Fibroblast of skin of right quadriceps (primary cell): ENCODE results near the gene POTEF.
"Not testable (repeated sequence)": the region's sequence is repeated elsewhere in the genome, so short reads cannot be mapped to it uniquely, and the experiment has no call there.

Experiments used
- DNase-seq: peaks from one replicate; pipeline ENCODE4 v3.0.0-alpha.2; 2013

POTEF gene

DNA sequence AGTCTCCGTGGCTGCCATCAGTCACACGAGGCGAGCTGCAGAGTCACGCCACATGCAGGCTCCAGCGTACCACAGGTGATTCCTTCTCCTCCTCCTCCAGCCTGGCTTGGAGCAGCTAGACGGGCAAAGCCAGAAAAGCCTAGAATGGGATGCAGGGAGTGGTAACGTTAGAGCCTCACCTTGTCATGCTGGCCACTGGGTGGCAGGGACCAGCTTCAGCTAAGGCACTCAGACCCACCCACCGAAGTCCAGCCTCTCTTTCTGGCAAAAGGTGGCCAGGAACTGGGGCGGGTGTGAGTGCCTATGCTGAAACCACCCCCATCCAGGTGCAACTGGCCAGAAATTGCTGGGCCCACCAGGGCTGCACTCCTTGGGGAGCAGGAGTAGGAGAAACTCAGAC lies 1.3 kb downstream of the POTEF start:
- not testable (repeated sequence) for DNase-seq

DNA sequence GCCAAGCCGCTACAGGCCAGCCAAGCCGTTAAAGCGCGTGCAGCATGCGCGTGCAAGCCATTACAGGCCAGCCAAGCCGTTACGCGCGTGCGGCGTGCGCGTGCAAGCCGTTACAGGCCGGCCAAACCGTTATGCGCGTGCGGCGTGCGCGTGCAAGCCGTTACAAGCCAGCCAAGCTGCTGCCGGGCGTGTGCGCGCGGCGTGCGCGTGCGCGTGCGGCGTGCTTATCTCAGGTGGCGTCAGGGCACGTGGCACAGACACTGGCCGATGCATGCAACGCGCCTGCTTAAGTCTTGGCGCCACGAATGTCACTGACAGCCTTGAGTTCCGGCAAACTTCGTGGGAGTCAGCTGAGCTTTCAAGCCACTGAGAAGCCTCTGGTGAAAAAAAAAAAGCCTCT lies 8.1 kb downstream of the POTEF start:
- not testable (repeated sequence) for DNase-seq

DNA sequence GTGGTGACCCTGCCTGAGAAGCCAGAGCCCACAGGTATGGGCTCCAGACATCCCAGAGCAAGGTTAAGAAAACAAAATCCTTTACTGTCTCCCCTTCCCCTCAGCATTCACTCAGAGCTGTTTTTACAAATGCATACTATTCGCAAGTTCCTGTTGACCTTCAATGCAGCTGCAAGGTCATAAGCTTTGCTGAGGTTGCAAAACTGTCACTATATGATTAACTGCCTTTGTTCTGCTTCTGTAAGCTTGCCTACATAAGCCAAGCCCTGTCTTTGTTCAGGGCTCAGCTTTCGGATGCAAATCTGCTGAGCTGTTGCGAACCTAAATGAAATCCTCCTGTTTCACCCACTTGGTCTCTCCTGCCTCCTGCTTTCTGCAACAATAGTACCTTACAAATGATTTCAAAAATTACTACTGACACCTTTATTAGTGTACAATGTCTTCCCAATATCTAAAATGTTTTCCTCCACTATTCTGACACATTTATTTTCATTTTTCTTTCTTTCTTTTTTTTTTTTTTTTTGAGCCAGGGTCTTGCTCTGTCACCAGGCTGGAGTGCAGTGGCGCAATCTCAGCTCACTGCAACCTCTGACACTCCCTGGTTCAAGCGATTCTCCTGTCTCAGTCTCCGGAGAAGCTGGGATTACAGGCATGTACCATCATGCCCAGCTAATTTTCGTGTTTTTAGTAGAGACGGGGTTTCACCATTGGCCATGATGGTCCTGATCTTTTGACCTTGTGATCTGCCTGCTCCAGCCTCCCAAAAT lies 26.2 kb downstream of the POTEF start:
- DNase-seq, result not testable (repeated sequence)

DNA sequence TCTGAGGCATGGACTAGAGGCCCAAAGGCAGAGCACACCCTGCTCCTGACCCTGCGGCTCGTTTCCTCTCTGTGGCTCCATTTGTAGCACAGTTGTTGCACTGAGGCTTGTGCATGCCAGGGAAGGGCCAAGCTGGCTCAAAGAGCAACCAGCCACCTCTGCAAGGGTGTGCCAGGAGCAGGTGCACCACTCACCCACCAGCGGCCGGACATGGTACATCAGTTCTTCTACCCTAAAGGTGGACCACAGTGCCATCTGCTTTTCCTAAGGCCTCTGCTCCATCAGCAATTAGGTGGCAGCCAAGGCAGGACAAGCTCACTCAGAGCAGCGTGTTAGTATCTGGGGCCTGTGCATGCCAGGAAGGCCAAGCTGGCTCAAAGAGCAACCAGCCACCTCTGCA lies 66.4 kb downstream of the POTEF start:
- not testable (repeated sequence) for DNase-seq

DNA sequence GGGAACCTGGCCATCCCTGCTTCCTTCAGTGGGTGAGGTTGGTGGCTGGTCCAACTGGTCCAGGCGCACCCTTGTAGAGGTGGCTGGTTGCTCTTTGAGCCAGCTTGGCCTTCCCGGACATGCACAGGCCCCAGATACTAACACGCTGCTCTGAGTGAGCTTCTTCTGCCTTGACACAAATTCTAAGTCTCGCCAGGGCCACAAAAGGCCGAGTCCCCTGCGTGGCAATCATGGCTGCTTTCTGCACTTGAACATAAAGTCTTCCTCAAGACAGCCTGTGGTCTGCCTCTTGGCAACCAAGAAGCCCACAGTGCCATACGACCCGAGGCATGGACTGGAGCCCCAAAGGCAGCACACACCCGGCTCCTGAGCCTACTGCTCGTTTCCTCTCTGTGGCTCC lies 69.0 kb downstream of the POTEF start:
- not testable (repeated sequence) for DNase-seq

DNA sequence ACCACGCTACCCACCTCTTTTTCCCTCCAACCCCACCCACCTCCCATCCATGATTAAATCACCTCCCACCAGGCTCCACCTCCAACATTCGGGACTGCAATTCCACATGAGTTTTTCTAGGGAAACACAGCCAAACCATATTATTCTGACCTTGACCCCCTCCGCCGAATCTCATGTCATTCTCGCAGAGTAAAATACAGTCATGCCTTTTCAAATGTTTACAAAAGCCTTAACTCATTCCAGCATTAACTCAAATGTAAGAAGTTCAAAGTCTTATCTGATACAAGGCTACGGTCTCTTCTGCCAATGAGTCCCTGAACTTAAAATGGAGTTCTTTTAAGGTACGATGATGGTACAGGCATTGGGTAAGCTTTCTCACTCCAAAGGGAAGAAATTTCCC lies 72.7 kb downstream of the POTEF start:
- DNase-seq, result not testable (repeated sequence)

DNA sequence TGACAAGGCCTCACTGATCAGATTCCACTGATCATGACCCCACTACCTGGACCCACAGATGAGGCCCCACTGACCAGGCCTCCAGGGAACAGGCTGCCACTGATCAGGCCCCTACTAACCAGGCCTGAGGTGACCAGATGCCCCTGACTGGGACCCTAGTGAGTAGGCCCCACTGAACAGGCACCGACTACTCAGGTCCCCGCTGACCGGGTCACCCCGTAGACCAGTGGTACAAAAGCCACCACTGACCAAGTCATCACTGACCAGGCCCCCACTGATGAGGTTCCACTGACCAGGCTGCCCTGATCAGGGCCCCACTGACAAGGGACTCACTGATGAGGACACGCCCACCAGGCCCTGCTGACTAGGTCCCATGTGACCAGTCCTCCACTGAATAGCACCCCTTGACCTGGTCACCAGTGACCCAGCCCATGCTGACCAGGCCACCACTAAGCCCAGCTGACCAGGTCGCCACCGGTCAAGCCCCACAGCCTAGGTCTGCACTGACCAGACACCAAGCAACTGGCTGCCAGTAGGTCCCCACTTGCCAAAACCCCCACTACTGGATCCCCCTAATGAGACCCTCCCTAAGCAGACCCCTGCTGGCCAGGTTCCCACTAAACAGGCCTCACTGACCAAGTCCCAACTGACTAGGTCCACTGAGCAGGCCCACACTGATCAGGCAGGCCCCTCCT lies 75.7 kb downstream of the POTEF start:
- not testable (repeated sequence) for DNase-seq

DNA sequence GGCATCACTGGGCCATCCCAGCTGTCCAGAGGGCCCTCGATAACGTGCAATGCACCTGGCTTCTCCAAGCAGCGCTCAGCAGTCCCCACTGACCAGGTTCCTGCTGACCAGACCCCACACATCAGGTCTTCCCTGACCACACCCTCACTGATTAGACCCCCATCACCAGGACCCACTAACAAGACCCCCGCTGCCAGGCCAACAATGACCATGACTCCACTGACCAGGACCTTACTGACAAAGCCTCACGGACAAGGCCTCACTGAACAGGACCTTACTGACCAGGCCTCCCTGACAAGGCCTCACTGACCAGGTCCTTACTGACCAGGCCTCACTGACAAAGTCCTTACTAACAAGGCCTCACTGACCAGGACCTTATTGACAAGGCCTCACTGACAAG lies 76.6 kb downstream of the POTEF start:
- DNase-seq, result not testable (repeated sequence)

DNA sequence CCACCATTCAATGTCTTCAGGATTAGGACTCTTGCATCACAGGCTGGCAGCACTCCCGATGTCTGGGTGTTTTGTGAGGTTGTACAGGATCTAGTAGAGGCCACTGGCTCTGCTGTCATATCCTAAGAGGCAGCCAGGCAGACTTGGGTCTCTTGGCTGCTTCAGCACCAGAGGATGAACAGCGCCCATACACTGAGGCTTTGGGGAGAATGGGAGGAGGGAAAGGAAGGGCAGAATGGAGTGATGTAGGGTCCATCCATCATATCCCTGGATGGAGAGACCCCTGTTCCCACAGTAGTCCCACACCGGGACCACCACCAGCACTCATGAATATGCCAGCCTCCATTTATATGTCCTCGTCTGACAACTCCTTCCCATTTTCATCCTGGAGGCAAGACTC lies 80.6 kb downstream of the POTEF start:
- not testable (repeated sequence) for DNase-seq

DNA sequence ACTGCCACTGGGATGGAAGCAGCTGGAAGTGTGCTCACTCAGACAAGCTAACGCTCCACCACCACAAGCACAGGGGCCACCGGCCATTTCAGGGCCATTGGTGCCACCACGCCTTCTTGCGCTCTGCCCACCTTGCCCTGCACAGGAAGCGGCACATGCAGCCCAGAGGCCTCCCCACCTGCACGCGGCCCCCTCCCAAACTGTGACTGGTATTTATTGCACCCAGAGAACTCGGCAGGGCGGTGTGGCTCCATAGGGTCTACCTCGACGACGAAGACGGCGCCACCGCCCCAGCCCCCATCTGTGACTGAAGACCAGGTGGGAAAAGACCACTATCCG lies 90.8 kb downstream of the POTEF start:
- DNase-seq, result not testable (repeated sequence)

DNA sequence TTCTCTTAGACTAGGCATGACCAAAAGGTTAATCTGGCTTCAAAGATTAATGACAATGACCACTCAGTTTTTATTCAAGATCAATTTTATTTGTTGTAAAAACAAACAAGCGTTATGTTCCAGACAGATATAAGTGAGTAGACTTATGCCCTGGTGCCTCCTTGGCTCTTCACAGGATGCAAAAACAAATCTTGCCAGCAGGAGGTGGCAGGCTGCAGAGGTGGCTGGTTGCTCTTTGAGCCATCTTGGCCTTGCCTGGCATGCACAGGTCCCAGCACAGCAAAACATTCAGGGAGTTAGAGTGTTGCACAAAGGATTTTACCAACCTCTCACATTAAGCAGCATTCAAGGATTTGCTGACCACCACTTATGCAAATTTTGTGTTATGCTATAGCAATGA lies 103.1 kb downstream of the POTEF start:
- not testable (repeated sequence) for DNase-seq
